Measurements from ENCODE around the gene SLC24A3. TPM values are rescaled to one million over a fixed set of nuclear protein-coding genes. Genes with fewer than 3 reads are reported as not detected.

Gene SLC24A3
- total and polyA plus RNA-seq, 9 donors: 4.8 to 40.5 (median 18.6) TPM

DNA sequence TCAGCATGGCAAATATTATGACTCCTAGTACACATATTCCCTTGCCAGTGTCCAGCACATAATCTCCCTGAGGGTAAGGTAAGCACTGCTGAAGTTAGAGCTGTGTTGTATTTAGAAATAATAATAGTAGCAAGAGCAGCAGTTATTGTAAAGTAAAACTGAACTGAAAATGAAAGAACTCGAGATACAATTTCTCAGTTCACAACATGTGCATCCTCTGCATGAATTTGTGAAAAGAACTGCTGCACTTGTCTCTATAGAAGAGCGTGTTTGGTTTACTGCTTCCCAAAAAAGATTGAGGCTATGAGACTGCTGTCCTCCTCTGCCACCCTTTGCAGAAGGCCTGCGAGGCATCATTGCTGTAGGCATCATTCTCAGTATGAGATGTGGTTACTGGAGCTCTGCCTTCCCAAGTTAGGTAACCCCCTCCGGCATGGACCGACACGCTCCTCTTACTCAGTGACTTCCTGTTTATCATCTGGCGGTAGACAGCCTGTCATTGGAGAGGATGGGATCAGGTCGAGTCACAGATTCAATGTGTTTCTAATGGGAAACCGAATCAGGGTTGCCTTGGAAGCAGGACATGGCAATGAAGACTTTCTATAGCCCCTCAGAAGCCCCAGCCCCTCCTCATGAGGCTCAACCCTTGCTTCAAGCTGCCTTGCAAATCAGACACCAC, 48.1 kb downstream of the SLC24A3 start:
- Histone ChIP-seq H3K9me3 (no peaks in the 10 kb centered on the region), H3K27me3 (no peaks in the 10 kb centered on the region), H3K4me3 (no peak overlapping the region), H3K27ac (no peak overlapping the region), H3K36me3 (no peaks in the 10 kb centered on the region), H3K4me1 (ENCODE audit: insufficient read depth) (peaks cover 5% of the 10 kb centered on the region)
- TF ChIP-seq, protein P1, sequence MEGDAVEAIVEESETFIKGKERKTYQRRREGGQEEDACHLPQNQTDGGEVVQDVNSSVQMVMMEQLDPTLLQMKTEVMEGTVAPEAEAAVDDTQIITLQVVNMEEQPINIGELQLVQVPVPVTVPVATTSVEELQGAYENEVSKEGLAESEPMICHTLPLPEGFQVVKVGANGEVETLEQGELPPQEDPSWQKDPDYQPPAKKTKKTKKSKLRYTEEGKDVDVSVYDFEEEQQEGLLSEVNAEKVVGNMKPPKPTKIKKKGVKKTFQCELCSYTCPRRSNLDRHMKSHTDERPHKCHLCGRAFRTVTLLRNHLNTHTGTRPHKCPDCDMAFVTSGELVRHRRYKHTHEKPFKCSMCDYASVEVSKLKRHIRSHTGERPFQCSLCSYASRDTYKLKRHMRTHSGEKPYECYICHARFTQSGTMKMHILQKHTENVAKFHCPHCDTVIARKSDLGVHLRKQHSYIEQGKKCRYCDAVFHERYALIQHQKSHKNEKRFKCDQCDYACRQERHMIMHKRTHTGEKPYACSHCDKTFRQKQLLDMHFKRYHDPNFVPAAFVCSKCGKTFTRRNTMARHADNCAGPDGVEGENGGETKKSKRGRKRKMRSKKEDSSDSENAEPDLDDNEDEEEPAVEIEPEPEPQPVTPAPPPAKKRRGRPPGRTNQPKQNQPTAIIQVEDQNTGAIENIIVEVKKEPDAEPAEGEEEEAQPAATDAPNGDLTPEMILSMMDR (IDR thresholded peaks at IDR 0.05): no peak
- no peak for TF ChIP-seq EP300 (IDR thresholded peaks at IDR 0.05)
- TF ChIP-seq POLR2A (IDR thresholded peaks at IDR 0.05): no peak
- DNase-seq: no peak
- intact Hi-C loops (cut with DNase I): loop anchor here in 1 of 4 donors (10.0 kb wide), 1 partner anchor 46 kb away; the partner anchor contains the start of gene SLC24A3
- WGBS, 3 donors: 76 to 86% (median 81%) methylated on average over 9 of the region's 9 CpGs

DNA sequence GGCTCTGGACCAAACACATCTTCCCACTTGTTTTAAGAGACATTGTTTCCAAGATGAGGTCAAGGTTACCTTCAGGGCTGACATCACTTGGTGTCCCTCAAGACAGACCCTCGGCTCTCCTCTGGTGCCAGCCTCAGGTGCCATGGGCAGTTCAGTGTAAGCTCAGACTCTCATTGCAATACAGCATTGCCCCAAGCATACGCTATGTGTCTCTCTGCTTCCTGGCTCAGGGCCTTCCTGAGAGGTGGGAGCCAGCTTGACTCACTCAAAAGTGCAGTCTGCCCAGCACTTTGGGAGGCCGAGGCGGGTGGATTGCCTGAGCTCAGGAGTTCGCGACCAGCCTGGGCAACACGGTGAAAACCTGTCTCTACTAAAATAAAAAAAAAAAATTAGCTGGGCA, 51.7 kb downstream of the SLC24A3 start:
- H3K4me3 ChIP-seq: no peak overlapping the region
- peak in 2 of 5 donors; percentile 38 to 53 for DNase-seq
- peaks cover 5% of the 10 kb centered on the region for H3K4me1 ChIP-seq (ENCODE audit: insufficient read depth)
- H3K27ac ChIP-seq: no peak overlapping the region
- WGBS, 3 donors: 68 to 73% (median 71%) methylated on average over 7 of the region's 7 CpGs
- H3K27me3 ChIP-seq: no peaks in the 10 kb centered on the region
- no peaks in the 10 kb centered on the region for H3K36me3 ChIP-seq
- intact Hi-C loops (cut with DNase I): loop anchor here in 1 of 4 donors (10.0 kb wide), 1 partner anchor 49 kb away; the partner anchor contains the start of gene SLC24A3
- no peak for TF ChIP-seq EP300 (IDR thresholded peaks at IDR 0.05)
- TF ChIP-seq, protein P1 (IDR thresholded peaks at IDR 0.05): no peak
- no peak for TF ChIP-seq POLR2A (IDR thresholded peaks at IDR 0.05)
- no peaks in the 10 kb centered on the region for H3K9me3 ChIP-seq

DNA sequence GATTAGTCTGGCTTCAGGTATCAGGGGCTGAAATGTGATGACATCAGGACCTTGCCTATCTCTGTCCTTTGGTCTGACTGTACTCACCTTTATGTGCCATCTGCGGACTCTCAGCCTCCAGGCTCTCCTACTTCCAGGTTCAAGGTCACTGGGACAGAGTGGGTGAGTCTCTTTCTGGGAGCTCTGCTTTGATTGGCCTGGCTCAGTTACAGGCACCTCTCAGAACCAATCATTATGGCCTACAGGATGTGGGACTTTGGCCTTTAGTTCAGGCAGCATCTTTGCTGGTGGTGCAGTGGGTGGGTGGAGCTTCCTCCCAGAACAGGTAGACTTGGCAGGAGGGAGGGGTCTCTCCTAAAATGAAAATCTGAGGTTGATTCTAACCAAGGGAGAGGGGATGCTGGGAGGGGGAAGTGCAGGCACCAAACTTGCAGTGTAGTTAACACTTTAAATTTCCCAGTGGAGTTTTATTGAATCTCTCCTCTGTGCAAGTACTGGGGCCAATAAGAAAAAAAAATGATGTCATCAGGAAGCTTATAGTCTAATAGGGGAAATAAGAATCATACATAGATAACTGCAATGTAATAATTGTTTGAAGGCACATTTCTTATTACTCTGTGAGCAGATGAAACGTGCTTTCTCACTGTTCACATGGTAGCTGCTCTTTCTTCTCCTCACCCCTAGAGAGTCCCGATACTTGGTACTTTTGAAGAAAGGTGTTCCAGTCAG, 53.4 kb downstream of the SLC24A3 start:
- intact Hi-C loops (cut with DNase I): loop anchor here in 1 of 4 donors (10.0 kb wide), 1 partner anchor 51 kb away; the partner anchor contains the start of gene SLC24A3
- TF ChIP-seq POLR2A (IDR thresholded peaks at IDR 0.05): no peak
- Histone ChIP-seq H3K27ac (no peak overlapping the region), H3K4me3 (no peak overlapping the region), H3K4me1 (ENCODE audit: insufficient read depth) (peaks cover 5% of the 10 kb centered on the region), H3K27me3 (no peaks in the 10 kb centered on the region), H3K9me3 (no peaks in the 10 kb centered on the region), H3K36me3 (no peaks in the 10 kb centered on the region)
- DNase-seq: no peak
- WGBS, 3 donors: 92 to 94% (median 94%) methylated on average over 3 of the region's 3 CpGs

DNA sequence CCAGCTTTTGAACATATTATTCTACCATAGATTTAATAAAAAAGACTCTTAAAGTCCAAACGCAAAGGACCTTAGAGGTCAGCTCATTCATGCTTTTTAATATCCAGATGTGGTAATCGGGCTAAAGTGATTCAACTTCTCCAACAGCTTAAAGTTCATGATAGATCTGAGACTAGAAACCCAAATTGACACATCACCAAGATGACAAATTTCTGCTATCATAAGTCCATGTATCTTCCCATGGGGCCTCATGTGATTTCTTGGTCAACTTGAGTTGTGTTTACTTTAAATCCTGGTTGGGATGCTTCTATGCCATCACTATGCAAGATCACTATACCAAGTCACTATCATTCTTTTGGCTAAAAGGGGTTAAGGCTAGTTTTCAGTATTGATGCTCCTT, 56.0 kb downstream of the SLC24A3 start:
- Histone ChIP-seq H3K4me3 (no peak overlapping the region), H3K36me3 (no peaks in the 10 kb centered on the region), H3K27me3 (no peaks in the 10 kb centered on the region), H3K9me3 (no peaks in the 10 kb centered on the region), H3K27ac (no peak overlapping the region), H3K4me1 (ENCODE audit: insufficient read depth) (no peaks in the 10 kb centered on the region)
- no peak for DNase-seq
- WGBS, 3 donors: 89 to 96% (median 94%) methylated on average over 2 of the region's 2 CpGs
- TF ChIP-seq POLR2A (IDR thresholded peaks at IDR 0.05) (no peak), EP300 (IDR thresholded peaks at IDR 0.05) (no peak)
- TF ChIP-seq, protein P1 (IDR thresholded peaks at IDR 0.05): no peak
- intact Hi-C loops (cut with DNase I): loop anchor here in 1 of 4 donors (10.0 kb wide), 1 partner anchor 54 kb away; the partner anchor contains the start of gene SLC24A3
